Colonic mucosa (tissue), 4 donors: ENCODE results near the gene SPAG7. TPM values are rescaled to one million over a fixed set of nuclear protein-coding genes. Genes with fewer than 3 reads are reported as not detected.

Experiments used
- DNase-seq: peaks from one replicate; pipeline ENCODE4 v3.0.0-alpha.2; 2020
- H3K27ac ChIP-seq: fragments of 200-600 bp; one replicate; pipeline ENCODE4 v1.8.0; 2021
- H3K27me3 ChIP-seq: fragments of 200-600 bp; one replicate; pipeline ENCODE4 v1.8.0; 2021
- H3K36me3 ChIP-seq: fragments of 200-600 bp; one replicate; pipeline ENCODE4 v1.8.0; 2021
- H3K4me1 ChIP-seq: fragments of 200-600 bp; one replicate; pipeline ENCODE4 v1.8.0; 2021; ENCODE audit warnings: mild to moderate bottlenecking
- H3K4me3 ChIP-seq: fragments of 200-600 bp; one replicate; pipeline ENCODE4 v1.8.0; 2021
- H3K9ac ChIP-seq, 2 donors: one replicate each; pipeline ENCODE4 v1.7.0; 2013; ENCODE audit warnings: control low read depth in 2 of 2, low read depth in 2 of 2, low read length in 2 of 2
- H3K9me3 ChIP-seq: fragments of 200-600 bp; one replicate; pipeline ENCODE4 v1.8.0; 2021
- intact Hi-C: fragments of 100-400 bp; cut with DNase I; formaldehyde crosslinking; loops from one replicate; pipeline ENCODE4 v1.14.1; 2022
- total RNA-seq, 2 donors: library from RNA; stranded (reverse); fragmentation: NEBNext Ultra II Directional in 1 of 2; extraction: Animal tissue kit (Norgen Biotek cat#: 25700) in 1 of 2; gene quantifications; one replicate each; pipeline ENCODE4 v1.2.1, GENCODE V29; 2021
- TF ChIP-seq, protein P1 (sequence below): fragments of 200-600 bp; IDR thresholded peaks from one replicate; pipeline ENCODE4 v1.8.0; 2022; ENCODE audit warnings: antibody characterized with exemption, mild to moderate bottlenecking
- donor health status: healthy.
- donor health status: DM: no; HTN: no; CAD: no.
- donor health status: DM: no; HTN: no; CAD: no.

Gene SPAG7
- total RNA-seq, 2 donors from 2014 or later, result 47.7 to 56.4 TPM

DNA sequence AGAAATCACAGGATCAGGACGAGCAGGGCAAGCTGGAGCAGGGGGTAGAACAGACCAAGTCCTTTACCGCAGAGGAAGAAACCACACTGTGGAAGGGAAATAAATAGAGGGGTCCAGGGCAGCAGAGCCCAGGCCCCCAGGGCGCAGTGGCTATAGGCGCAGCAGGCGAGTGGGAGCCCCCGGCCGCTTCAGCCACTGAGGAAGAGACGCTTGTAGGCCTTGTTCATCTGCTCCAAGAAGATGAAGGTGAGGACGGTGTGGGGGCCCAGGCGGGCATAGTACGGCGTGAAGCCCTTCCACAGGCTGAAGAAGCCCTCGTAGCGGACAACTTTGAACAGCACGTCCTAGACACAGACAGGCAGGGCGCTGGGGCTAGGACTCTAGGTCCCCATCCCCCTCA, 30.1 kb downstream of the SPAG7 start:
- no peak for DNase-seq
- Histone ChIP-seq H3K4me3 (no peak overlapping the region), H3K27ac (no peak overlapping the region), H3K9ac (no peak overlapping the region), H3K4me1 (peaks cover 11% of the 10 kb centered on the region), H3K9me3 (no peaks in the 10 kb centered on the region), H3K27me3 (no peaks in the 10 kb centered on the region), H3K36me3 (peaks cover 9% of the 10 kb centered on the region)
- TF ChIP-seq, protein P1, sequence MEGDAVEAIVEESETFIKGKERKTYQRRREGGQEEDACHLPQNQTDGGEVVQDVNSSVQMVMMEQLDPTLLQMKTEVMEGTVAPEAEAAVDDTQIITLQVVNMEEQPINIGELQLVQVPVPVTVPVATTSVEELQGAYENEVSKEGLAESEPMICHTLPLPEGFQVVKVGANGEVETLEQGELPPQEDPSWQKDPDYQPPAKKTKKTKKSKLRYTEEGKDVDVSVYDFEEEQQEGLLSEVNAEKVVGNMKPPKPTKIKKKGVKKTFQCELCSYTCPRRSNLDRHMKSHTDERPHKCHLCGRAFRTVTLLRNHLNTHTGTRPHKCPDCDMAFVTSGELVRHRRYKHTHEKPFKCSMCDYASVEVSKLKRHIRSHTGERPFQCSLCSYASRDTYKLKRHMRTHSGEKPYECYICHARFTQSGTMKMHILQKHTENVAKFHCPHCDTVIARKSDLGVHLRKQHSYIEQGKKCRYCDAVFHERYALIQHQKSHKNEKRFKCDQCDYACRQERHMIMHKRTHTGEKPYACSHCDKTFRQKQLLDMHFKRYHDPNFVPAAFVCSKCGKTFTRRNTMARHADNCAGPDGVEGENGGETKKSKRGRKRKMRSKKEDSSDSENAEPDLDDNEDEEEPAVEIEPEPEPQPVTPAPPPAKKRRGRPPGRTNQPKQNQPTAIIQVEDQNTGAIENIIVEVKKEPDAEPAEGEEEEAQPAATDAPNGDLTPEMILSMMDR, result no peak
- intact Hi-C loops, result loop anchor here (5.0 kb wide), 1 partner anchor 60 kb away; the partner anchor contains the start of genes INCA1 and KIF1C

DNA sequence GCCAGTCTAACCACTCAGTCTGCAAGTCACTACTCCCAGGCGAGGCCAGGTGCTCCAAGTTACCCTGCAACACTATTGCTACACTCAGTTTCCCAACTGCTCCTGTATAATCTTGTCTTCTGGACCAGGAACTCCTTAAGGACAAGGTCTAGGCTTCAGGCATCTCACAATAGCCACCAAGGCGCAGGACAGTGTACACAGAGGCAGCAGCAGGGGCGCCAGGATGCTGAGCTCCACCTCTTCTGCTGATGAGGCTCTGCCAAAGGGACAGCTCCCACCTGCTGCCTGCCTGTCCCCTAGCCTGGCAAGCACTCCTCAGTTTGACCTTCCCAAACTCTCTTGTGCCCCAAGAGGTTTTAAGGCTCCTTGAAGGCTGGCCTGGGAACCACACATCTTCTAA, 31.2 kb downstream of the SPAG7 start:
- TF ChIP-seq, protein P1, result no peak
- Histone ChIP-seq H3K27ac (no peak overlapping the region), H3K36me3 (peaks cover 9% of the 10 kb centered on the region), H3K9me3 (no peaks in the 10 kb centered on the region), H3K27me3 (no peaks in the 10 kb centered on the region), H3K4me1 (peaks cover 10% of the 10 kb centered on the region), H3K9ac (no peak overlapping the region), H3K4me3 (no peak overlapping the region)
- DNase-seq, result no peak
- intact Hi-C loops, result loop anchor here (5.0 kb wide), 1 partner anchor 61 kb away; the partner anchor contains the start of genes INCA1 and KIF1C

DNA sequence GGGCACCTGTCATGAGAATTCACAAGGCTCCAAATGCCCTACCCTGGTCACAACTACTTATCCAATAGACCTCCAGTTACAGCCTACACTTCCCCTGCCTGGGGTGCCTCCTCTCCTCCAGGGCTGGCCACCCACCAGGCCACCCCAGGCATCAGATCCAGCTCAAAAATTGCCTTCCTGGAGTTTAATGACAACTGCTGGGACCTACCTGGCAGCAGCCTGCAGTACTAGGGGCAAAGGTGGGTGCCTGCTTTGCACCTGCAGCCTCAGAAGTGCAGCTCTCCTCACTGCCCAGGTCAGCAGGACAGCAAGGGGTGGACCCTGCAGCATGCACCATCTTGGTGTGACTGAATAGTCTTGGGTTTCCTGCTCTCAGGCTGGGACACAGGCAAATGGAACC, 32.0 kb downstream of the SPAG7 start:
- H3K9me3 ChIP-seq, result no peaks in the 10 kb centered on the region
- H3K27ac ChIP-seq, result no peak overlapping the region
- H3K9ac ChIP-seq, result no peak overlapping the region
- peaks cover 9% of the 10 kb centered on the region for H3K36me3 ChIP-seq
- peaks cover 7% of the 10 kb centered on the region for H3K4me1 ChIP-seq
- no peak overlapping the region for H3K4me3 ChIP-seq
- intact Hi-C loops, result loop anchor here (5.0 kb wide), 1 partner anchor 62 kb away; the partner anchor contains the start of genes INCA1 and KIF1C
- DNase-seq, result no peak
- H3K27me3 ChIP-seq, result no peaks in the 10 kb centered on the region
- TF ChIP-seq, protein P1, result no peak

DNA sequence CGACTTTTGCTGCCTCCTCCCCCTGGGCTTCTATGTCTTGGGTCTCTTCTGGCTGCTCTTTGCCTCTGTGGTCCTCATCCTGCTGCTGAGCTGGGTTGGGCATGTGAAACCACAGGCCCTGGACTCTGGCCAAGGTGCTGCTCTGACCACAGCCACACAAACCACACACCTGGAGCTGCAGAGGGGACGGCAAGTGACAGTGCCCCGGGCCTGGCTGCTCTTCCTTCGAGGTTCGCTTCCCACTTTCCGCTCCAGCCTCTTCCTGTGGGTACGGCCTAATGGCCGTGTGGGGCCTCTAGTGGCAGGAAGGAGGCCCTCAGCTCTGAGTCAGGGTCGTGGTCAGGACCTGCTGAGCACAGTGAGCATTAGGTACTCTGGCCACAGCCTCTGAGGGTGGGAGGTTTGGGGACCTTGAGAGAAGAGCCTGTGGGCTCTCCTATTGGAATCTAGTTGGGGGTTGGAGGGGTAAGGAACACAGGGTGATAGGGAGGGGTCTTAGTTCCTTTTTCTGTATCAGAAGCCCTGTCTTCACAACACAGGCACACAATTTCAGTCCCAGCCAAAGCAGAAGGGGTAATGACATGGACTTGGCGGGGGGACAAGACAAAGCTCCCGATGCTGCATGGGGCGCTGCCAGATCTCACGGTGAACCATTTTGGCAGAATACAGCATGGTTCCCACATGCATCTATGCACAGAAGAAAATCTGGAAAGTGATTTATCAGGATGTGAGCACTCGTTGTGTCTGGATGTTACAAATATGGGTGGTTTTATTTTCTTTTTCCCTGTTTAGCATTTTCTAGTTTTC, 33.2 kb downstream of the SPAG7 start:
- H3K4me3 ChIP-seq, result no peak overlapping the region
- TF ChIP-seq, protein P1, result no peak
- H3K27ac ChIP-seq, result no peak overlapping the region
- peak overlapping the region in 1 of 2 donors; percentile 51 for H3K9ac ChIP-seq
- no peaks in the 10 kb centered on the region for H3K27me3 ChIP-seq
- peaks cover 7% of the 10 kb centered on the region for H3K4me1 ChIP-seq
- no peak for DNase-seq
- peaks cover 9% of the 10 kb centered on the region for H3K36me3 ChIP-seq
- intact Hi-C loops, result no loop called here
- H3K9me3 ChIP-seq, result no peaks in the 10 kb centered on the region

DNA sequence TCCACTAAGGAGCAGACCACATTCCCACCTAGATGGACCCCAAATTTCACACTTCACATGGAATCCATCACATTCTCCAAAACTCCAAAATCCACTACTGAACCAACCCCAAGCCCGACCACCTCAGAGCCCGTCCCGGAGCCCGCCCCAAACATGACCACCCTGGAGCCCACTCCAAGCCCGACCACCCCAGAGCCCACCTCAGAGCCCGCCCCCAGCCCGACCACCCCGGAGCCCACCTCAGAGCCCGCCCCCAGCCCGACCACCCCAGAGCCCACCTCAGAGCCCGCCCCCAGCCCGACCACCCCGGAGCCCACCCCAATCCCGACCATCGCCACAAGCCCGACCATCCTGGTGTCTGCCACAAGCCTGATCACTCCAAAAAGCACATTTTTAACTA, 34.0 kb downstream of the SPAG7 start:
- intact Hi-C loops, result no loop called here
- DNase-seq, result no peak
- Histone ChIP-seq H3K9ac (no peak overlapping the region), H3K4me3 (no peak overlapping the region), H3K4me1 (peaks cover 3% of the 10 kb centered on the region), H3K27ac (no peak overlapping the region), H3K27me3 (no peaks in the 10 kb centered on the region), H3K36me3 (peaks cover 9% of the 10 kb centered on the region), H3K9me3 (no peaks in the 10 kb centered on the region)
- TF ChIP-seq, protein P1, result no peak
